ENCODE measurements around the gene RERGL. TPM values are rescaled to one million over a fixed set of nuclear protein-coding genes. Genes with fewer than 3 reads are reported as not detected.

Gene RERGL, protein sequence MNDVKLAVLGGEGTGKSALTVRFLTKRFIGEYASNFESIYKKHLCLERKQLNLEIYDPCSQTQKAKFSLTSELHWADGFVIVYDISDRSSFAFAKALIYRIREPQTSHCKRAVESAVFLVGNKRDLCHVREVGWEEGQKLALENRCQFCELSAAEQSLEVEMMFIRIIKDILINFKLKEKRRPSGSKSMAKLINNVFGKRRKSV
- 1 to 10 TPM; 2.6 to 5.0 (median 4.1) TPM for total RNA-seq

- intact Hi-C loops (cut with DNase I) = no loop called here
- Histone ChIP-seq H3K36me3 (no peaks in the 10 kb centered on the region), H3K4me3 (no peak within 1 kb of the TSS), H3K27me3 (no peaks in the 10 kb centered on the region), H3K27ac (replicated peaks in 1 of 4) (no peak within 1 kb of the TSS), H3K9me3 (no peaks in the 10 kb centered on the region), H3K4me1 (no peaks in the 10 kb centered on the region)
- DNase-seq (ENCODE audit: extremely low spot score) = no peak
- TF ChIP-seq POLR2AphosphoS5 (IDR thresholded peaks at IDR 0.05) (no peak), EP300 (IDR thresholded peaks at IDR 0.05) (no peak), POLR2A (IDR thresholded peaks at IDR 0.05; ENCODE audit: low read depth) (no peak)
- TF ChIP-seq, protein P1, sequence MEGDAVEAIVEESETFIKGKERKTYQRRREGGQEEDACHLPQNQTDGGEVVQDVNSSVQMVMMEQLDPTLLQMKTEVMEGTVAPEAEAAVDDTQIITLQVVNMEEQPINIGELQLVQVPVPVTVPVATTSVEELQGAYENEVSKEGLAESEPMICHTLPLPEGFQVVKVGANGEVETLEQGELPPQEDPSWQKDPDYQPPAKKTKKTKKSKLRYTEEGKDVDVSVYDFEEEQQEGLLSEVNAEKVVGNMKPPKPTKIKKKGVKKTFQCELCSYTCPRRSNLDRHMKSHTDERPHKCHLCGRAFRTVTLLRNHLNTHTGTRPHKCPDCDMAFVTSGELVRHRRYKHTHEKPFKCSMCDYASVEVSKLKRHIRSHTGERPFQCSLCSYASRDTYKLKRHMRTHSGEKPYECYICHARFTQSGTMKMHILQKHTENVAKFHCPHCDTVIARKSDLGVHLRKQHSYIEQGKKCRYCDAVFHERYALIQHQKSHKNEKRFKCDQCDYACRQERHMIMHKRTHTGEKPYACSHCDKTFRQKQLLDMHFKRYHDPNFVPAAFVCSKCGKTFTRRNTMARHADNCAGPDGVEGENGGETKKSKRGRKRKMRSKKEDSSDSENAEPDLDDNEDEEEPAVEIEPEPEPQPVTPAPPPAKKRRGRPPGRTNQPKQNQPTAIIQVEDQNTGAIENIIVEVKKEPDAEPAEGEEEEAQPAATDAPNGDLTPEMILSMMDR (IDR thresholded peaks at IDR 0.05) = no peak
- WGBS = 78% methylated on average over 1 of the region's 1 CpG
Measured at GRCh38 chr12:18090093-18090492, at the start of gene RERGL. TSS of gene RERGL (minus strand) at chr12:18090193. CDS start at chr12:18090140, 53 bp downstream.

DNA sequence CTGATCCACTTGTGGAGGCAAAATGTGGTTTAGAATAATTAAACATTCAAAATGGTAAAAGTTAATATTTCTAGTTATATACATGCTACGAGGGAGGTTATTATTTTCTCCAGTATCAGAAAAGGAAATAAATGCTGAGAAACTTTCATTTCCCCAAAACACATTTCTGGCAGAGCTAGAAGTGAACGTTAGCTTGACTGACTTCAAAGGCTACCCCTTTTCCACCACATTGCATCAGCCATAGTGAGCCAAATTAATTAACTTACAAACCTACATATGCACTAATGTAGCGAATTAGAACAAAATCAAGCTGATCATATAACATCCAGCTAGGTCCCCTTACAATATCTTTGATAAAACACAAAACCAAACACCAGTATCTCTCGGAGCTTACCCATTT, 49.3 kb upstream of the RERGL start:
- DNase-seq (ENCODE audit: extremely low spot score) = no peak
- no peaks in the 10 kb centered on the region for H3K9me3 ChIP-seq
- peaks cover 0 to 9% (median 4%) of the 10 kb centered on the region in 4 donors for H3K4me1 ChIP-seq
- H3K27ac ChIP-seq (replicated peaks in 1 of 4) = no peak overlapping the region
- no peaks in the 10 kb centered on the region for H3K27me3 ChIP-seq
- WGBS = 77% methylated on average over 4 of the region's 4 CpGs
- intact Hi-C loops (cut with DNase I) = no loop called here
- TF ChIP-seq, protein P1 (IDR thresholded peaks at IDR 0.05) = no peak
- no peak for TF ChIP-seq EP300 (IDR thresholded peaks at IDR 0.05)
- no peak for TF ChIP-seq POLR2AphosphoS5 (IDR thresholded peaks at IDR 0.05)
- no peak for TF ChIP-seq POLR2A (IDR thresholded peaks at IDR 0.05; ENCODE audit: low read depth)
- H3K4me3 ChIP-seq = no peak overlapping the region
- no peaks in the 10 kb centered on the region for H3K36me3 ChIP-seq

DNA sequence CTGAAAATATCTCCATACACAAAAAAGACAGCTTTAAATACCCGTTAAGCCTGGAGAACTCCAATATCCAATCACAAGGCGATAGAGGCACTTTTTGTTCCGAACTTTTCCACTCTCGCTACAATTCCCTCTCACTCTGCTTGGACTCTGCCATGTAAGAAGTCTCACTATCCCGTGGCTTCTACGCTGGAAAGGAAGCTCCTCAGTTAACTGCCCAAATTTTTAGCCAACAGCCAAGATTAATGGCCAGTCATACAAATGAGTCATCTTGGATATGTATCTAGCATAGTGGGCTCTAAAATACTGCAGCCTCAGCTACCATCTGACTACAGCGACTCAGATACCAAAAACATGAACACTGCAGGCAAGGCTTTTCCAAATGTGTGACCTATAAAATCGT, 45.5 kb upstream of the RERGL start:
- intact Hi-C loops (cut with DNase I) = no loop called here
- peaks cover 0 to 9% (median 4%) of the 10 kb centered on the region in 4 donors for H3K4me1 ChIP-seq
- H3K4me3 ChIP-seq = no peak overlapping the region
- no peaks in the 10 kb centered on the region for H3K27me3 ChIP-seq
- DNase-seq (ENCODE audit: extremely low spot score) = no peak
- H3K9me3 ChIP-seq = no peaks in the 10 kb centered on the region
- no peaks in the 10 kb centered on the region for H3K36me3 ChIP-seq
- 64% methylated on average over 8 of the region's 8 CpGs for WGBS
- TF ChIP-seq POLR2AphosphoS5 (IDR thresholded peaks at IDR 0.05) (no peak), POLR2A (IDR thresholded peaks at IDR 0.05; ENCODE audit: low read depth) (no peak), EP300 (IDR thresholded peaks at IDR 0.05) (no peak)
- TF ChIP-seq, protein P1 (IDR thresholded peaks at IDR 0.05) = no peak
- no peak overlapping the region for H3K27ac ChIP-seq (replicated peaks in 1 of 4)

DNA sequence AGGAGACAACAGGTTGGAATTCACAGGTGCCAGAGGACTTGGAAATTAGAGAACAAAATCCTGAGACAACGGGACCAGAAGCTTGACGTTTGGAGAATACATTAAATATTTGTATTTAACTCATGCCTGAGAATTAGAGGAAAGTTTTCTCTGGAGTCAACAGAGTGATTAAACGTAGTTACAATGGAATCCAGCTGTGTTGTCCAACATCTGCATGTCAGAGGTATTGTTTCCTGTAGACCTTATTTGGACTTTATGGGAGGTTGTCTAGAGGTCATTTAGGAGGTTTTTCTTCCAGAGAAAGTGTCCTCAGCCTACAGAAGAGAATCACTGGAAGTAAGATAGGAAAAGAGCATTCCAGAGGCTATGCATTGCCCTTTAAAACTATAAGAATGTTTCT, 45.1 kb upstream of the RERGL start:
- Histone ChIP-seq H3K36me3 (no peaks in the 10 kb centered on the region), H3K9me3 (no peaks in the 10 kb centered on the region), H3K27ac (replicated peaks in 1 of 4) (no peak overlapping the region), H3K27me3 (no peaks in the 10 kb centered on the region), H3K4me1 (peaks cover 0 to 9% (median 4%) of the 10 kb centered on the region in 4 donors), H3K4me3 (no peak overlapping the region)
- no peak for TF ChIP-seq EP300 (IDR thresholded peaks at IDR 0.05)
- TF ChIP-seq POLR2AphosphoS5 (IDR thresholded peaks at IDR 0.05) = no peak
- TF ChIP-seq, protein P1 (IDR thresholded peaks at IDR 0.05) = no peak
- no peak for TF ChIP-seq POLR2A (IDR thresholded peaks at IDR 0.05; ENCODE audit: low read depth)
- intact Hi-C loops (cut with DNase I) = no loop called here
- WGBS = 26% methylated on average over 3 of the region's 3 CpGs
- no peak for DNase-seq (ENCODE audit: extremely low spot score)

DNA sequence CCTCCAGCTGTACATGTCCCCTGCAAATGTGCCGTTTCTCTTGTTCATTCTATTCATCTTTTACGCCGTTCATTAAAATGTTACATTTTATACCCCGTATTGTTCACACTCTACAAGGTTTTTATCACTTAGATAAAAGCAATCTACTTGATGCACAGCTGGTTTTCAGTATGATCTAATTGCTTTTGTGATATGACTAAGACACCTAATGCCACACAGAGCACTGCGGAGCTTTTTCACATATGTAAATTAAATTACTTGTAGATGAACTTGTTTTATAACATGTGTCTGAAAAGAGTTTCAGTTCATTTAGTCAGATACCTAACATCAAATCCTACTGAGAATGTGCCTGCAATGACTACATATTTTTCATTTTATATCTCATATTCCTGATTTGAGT, 40.9 kb upstream of the RERGL start:
- 86% methylated on average over 5 of the region's 5 CpGs for WGBS
- intact Hi-C loops (cut with DNase I) = no loop called here
- no peak for DNase-seq (ENCODE audit: extremely low spot score)
- Histone ChIP-seq H3K4me1 (peaks cover 0 to 9% (median 4%) of the 10 kb centered on the region in 4 donors), H3K9me3 (peaks cover 0 to 15% (median 8%) of the 10 kb centered on the region in 4 donors), H3K27ac (replicated peaks in 1 of 4) (no peak overlapping the region), H3K36me3 (no peaks in the 10 kb centered on the region), H3K4me3 (no peak overlapping the region), H3K27me3 (no peaks in the 10 kb centered on the region)
- TF ChIP-seq, protein P1 (IDR thresholded peaks at IDR 0.05) = no peak
- TF ChIP-seq POLR2A (IDR thresholded peaks at IDR 0.05; ENCODE audit: low read depth) (no peak), POLR2AphosphoS5 (IDR thresholded peaks at IDR 0.05) (no peak), EP300 (IDR thresholded peaks at IDR 0.05) (no peak)
